AG20443 (cell line): Measurements from ENCODE around the gene TBC1D8B.
A peak's percentile ranks its signal among the peaks of the same experiment; 100 is the strongest.

ENCODE experiments used
- DNase-seq: peaks from one replicate; pipeline ENCODE4 v3.0.0; 2012; ENCODE audit warnings: low spot score, mixed read lengths

The TBC1D8B gene

GRCh38 chrX:106898462-106898861 lies 96.0 kb downstream of the TBC1D8B start:
- DNase-seq, result peak; percentile 30

GRCh38 chrX:106899276-106899675 lies 96.8 kb downstream of the TBC1D8B start:
- no peak for DNase-seq

- no peak for DNase-seq
These were observed 97.4 kb downstream of the TBC1D8B start for GRCh38 chrX:106899841-106900240.

DNA sequence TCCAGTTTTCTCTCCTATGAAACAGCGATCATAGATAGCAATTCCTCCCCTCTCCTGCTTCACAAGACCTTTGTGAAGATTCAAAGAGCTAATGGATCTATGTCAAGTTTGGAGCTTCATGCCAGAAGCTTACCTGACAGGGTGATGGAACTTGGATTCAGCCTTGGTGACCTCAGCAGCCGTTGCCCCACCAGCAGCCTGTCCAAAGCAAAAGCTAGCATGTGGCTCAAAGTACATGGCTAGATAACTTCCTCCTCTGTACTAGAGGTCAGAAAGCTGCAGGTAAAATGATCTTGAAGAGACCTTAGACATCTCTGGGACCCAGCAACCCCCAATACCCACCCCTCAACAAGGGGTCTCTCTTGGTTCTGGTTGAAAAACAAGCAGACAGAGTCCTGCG lies 98.9 kb downstream of the TBC1D8B start:
- DNase-seq, result no peak

GRCh38 chrX:106901781-106902219 lies 99.3 kb downstream of the TBC1D8B start:
- no peak for DNase-seq

GRCh38 chrX:106902684-106903083 lies 100.2 kb downstream of the TBC1D8B start:
- DNase-seq, result no peak

- no peak for DNase-seq
These were observed 100.9 kb downstream of the TBC1D8B start, which contains the start of gene RIPPLY1 for GRCh38 chrX:106903291-106903824. Gene RIPPLY1 (minus strand): TSS chrX:106903341. CDS start chrX:106903287, 54 bp downstream.

DNA sequence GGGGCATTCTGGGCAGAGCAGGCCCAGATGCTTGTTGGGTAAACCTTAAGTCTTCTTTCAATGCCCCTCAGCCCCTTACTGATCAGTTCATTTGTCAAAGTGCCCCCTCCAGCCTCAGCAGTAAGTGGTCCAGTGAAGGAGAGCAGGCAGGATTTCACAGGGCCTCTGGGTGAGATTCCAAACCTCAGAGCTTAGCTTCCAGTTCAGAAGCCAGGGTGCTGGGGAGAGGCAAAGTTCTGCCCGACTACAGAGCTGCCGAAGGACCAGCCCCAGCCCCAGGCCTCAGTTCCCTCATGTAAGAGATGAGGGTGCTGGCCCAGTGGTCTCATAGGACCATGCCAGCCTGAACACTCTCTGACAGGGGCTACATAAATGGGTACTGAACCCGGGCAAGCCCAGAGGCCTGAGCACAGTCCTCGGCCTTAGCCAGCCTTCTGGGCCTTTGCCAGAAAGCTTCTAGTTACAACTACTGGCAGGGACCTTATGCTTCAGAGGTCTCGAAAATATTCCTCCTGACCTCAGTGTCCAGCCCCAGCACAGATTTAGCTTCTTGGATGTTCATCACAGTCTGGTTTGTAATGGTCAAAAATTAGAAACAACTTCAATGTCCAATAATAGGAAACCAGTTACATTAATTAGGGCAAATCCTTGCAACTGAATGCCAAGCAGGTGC lies 101.5 kb downstream of the TBC1D8B start:
- DNase-seq, result no peak

DNA sequence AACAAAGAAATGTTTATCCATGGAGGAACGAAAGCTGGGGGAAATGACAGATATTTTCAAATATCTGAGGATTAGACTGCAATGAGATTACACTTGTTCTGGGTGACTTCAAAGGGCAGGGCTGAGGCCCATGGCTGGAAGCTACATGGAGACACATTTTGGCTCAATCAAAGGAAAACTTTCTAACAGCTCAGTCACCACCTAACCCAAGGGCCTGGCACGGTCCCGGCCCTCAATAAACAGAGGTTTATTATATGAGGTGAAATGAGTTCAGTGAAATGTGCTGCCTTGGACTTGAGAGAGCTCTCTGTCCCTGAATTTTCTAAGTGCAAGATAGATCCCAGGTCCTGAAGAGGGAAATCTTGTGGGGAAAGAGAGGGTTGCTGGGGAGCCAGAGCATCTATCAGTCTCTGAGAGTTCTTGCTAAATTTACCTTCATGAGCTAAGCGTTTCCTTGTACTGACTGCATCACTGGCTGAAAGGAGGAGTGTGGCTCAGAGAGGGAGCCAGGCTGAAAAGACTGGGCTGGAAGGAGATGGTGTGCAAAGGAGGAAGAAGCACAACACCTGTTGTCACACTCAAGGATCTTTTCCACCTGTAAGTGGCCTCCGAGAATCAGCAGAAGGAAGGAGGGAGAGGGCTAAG lies 102.7 kb downstream of the TBC1D8B start:
- DNase-seq, result no peak

- DNase-seq, result no peak
These were observed 103.9 kb downstream of the TBC1D8B start for GRCh38 chrX:106906361-106906760.

DNA sequence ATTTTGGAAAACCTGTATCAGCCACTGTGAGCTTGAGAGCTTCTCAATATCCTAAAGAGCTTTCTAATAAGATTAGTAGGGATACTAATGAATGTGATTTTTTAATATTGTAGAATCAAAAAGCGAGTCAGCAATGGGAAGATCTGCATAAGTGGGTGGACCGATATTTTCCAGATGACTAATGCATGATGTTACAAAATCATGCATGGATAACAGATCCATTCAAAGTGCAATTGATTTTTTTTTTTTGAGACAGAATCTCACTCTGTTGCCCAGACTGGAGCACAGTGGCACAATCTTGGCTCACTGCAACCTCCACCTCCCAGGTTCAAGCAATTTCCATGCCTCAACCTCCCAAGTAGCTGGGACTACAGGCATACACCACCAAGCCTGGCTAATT lies 110.4 kb downstream of the TBC1D8B start:
- peak; percentile 35 for DNase-seq

GRCh38 chrX:106917830-106918500 lies 115.5 kb downstream of the TBC1D8B start:
- DNase-seq, result no peak

DNA sequence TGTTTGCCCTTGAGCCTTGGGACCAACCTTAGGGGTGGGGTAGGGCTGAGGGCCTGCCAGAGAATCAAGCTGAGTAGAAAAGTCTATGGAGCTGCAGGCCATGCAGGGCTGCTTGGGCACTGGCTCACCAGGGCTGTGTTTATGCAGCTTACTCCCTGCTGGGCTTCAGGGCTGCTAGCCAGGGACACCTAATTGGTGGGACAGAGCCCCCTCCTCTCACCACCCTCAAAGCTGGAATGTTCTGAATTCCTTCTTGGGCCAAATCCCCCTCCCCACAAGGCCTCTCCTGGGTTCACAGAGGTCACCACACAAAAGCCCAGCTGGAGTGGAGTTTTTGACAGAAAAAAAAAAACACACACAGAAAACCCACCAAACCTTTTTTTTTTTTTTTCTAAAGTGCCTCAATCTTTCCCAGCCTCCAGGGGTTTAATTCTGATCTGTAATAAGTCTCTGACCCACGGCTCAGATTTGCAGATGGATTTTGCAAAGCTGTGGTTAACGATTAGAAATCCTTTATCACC lies 117.5 kb downstream of the TBC1D8B start, which contains the start of gene CLDN2:
Gene CLDN2, plus strand, starts transcription at position 471 of the 521 bp plus-strand sequence. CDS start 7,827 bp downstream, outside the sequence.
- DNase-seq, result no peak

DNA sequence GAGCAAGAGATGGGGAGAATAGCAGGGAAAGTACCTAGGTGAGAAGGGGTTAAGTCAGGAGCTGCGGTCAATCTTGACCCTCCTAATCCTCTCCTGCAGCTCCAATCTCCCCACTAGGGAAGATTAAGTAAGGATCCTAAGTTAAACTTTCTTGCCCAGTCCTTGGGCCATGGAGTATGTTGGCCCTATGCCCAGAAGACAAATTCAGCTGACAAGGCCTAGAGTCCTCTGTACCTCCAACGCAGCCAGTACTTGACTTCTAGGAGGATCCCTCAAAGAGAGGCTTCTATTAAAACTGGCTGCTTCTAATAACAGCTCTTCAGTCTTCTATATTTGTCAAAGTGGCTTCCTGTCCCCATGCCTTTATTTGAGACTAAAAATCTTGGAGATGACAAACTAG lies 119.2 kb downstream of the TBC1D8B start:
- no peak for DNase-seq
